Measurements from ENCODE around the gene CLDN6.

DNA sequence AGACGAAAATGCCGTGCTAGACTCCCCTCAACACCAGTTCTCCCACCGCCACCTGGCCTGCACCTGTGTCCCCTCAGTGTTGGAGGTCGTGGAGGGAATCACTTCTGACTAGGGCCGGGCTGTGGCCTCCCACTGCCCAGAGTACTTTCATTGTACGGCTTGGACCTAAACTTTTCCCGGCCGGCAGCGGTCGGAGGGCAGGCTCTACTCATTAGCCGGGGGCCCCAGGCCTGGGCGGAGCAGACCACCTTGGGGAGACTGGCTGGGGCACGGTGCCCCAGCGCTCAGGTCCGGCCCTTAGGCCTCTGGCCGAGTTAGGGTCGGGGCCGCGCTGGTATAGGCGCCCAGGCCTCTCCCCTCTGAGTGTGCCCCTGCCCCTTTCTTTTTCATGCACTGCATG lies 639 bp downstream of the CLDN6 start:
- TF ChIP-seq POLR2A (IDR thresholded peaks at IDR 0.05), result no peak
- TF ChIP-seq CTCF (IDR thresholded peaks at IDR 0.05), result no peak

Data from adrenal gland (tissue), 5 donors.